K562 (cell line): ENCODE data around the gene ZNF74. TPM values are rescaled to one million over a fixed set of nuclear protein-coding genes. Genes with fewer than 3 reads are reported as not detected.

Experiments
- CBX2 ChIP-seq: fragments of 200-600 bp; sonication (generic); IDR thresholded peaks from one replicate; pipeline ENCODE4 v1.6.1; 2012; ENCODE audit warnings: mild to moderate bottlenecking, low read length, inconsistent platforms; ENCODE audit not compliant: insufficient read depth, poor library complexity, severe bottlenecking
- HOXB6 ChIP-seq: fragments of 250-450 bp; sonication (Bioruptor Pico); IDR thresholded peaks from 2 replicates; pipeline ENCODE4 v1.5.1; 2022; ENCODE audit warnings: mild to moderate bottlenecking, borderline replicate concordance
- PHF20 ChIP-seq: fragments of 450-650 bp; IDR thresholded peaks from 2 replicates; pipeline ENCODE4 v1.6.1; 2018; ENCODE audit not compliant: partially characterized antibody
- POLR2H ChIP-seq: IDR thresholded peaks from 2 replicates; pipeline ENCODE4 v1.6.1; 2016; ENCODE audit warnings: missing genetic modification characterization, low read depth, mild to moderate bottlenecking, control low read depth, missing compliant biosample characterization, moderate library complexity
- SIN3B ChIP-seq: fragments of 450-650 bp; IDR thresholded peaks from 2 replicates; pipeline ENCODE4 v1.6.1; 2017; ENCODE audit warnings: low read depth, mild to moderate bottlenecking, moderate library complexity
- ZFP36 ChIP-seq: fragments of 150-350 bp; IDR thresholded peaks from 2 replicates; pipeline ENCODE4 v1.6.1; 2018; ENCODE audit warnings: low read length, low read depth; ENCODE audit not compliant: partially characterized antibody
- ZFX ChIP-seq: sonication (generic); formaldehyde crosslinking; IDR thresholded peaks from 2 replicates; pipeline ENCODE4 v1.8.0; 2022; ENCODE audit warnings: mild to moderate bottlenecking, missing genetic modification reagents, moderate library complexity
- ZNF140 ChIP-seq: fragments of 250-450 bp; sonication (Bioruptor Pico); IDR thresholded peaks from 2 replicates; pipeline ENCODE4 v1.8.0; 2021; ENCODE audit warnings: moderate library complexity, mild to moderate bottlenecking, inconsistent platforms
- polyA plus RNA-seq, 8 experiments: library from polyadenylated mRNA; depleted of rRNA in 4 of 8; stranded (reverse) in 5 of 8; unstranded in 3 of 8; fragments of >200 nt; fragmentation: Nextera tagmentation in 2 of 8; fragmentation: Illumina TruSeq in 1 of 8; extraction: Ambion mirVana in 2 of 8; extraction: Trizol in 1 of 8; gene quantifications; 2 replicates each; pipeline versions ENCODE4 v1.2.1 to v1.2.3, GENCODE V29; 2011 to 2014; ENCODE audit warnings: inconsistent platforms in 1 of 8, missing spikeins in 1 of 8
- total RNA-seq, 7 experiments: library from RNA; depleted of rRNA in 6 of 7; stranded (reverse); fragments of >200 nt in 6 of 7; fragmentation: Illumina TruSeq in 2 of 7; extraction: Trizol in 2 of 7; gene quantifications; 2 replicates each; pipeline versions ENCODE4 v1.2.1 to v1.2.3, GENCODE V29; 2011 to 2021; ENCODE audit warnings: low replicate concordance in 1 of 7
- TF ChIP-seq, protein P1 (sequence below): fragments of 450-650 bp; IDR thresholded peaks from 2 replicates; pipeline ENCODE4 v1.6.1; 2016; ENCODE audit warnings: low read depth
- TF ChIP-seq, protein P2 (sequence below), 2 experiments: IDR thresholded peaks in 1 of 2; conservative IDR thresholded peaks in 1 of 2; 2 replicates each; pipeline ENCODE4 v1.6.1; 2016; ENCODE audit warnings: low read depth in 2 of 2, mild to moderate bottlenecking in 1 of 2, missing compliant biosample characterization in 1 of 2, missing genetic modification characterization in 1 of 2, moderate library complexity in 1 of 2
- TF ChIP-seq, protein P3 (sequence below): fragments of 450-650 bp; conservative IDR thresholded peaks from 2 replicates; pipeline ENCODE4 v1.6.1; 2016; ENCODE audit warnings: missing genetic modification characterization, low read depth, mild to moderate bottlenecking, missing compliant biosample characterization, moderate library complexity
- TF ChIP-seq, protein P4 (sequence below), 2 experiments: fragments of 450-650 bp in 1 of 2; sonication (generic) in 1 of 2; formaldehyde crosslinking in 1 of 2; IDR thresholded peaks in 1 of 2; conservative IDR thresholded peaks in 1 of 2; 2 replicates each; pipeline versions ENCODE4 v1.6.1 to v1.8.1; 2016 to 2023; ENCODE audit warnings: mild to moderate bottlenecking in 2 of 2, moderate library complexity in 2 of 2, inconsistent platforms in 1 of 2, missing genetic modification reagents in 1 of 2

Gene ZNF74
- total and polyA plus RNA-seq, 9 of the 15 experiments (the other 6 are each of a cell fraction or from before 2014, with no cell fraction given), result 2.4 to 53.5 (median 31.5) TPM

DNA sequence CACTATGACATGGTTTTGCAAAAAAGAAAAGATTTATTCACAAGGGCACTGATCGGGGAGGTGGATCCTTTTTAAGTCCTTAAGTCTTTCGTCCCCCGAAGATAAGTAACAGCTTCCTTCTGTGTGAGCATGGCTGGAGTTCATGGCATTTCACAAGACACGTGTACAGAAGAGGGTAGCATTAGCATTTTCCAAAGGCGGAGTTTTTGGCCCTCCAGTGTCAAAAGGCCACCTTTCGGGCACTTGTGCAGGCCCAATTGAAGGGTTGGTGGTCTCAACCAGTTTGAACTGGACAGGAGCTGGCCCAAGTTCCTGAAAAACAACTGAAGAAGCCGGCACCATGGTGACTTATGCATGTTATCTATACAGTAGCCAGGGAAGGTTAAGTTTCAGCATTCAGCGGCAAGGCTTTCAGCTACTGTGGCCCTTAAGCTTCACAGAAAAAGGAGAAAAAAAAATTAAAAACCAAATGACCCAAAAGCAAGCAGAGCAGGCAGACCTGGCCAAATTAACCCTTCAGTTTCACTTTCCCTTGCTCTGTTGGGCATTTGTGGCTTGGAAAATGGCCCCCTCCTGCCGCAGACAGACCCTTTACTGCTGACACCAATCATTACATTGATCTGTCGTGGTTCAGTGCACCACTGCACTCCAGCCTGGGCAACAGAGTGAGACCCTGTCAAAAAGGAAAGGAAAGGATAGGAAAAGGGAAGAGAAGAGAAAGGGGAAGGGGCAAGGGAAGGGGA is 18.7 kb downstream of the ZNF74 start (continued):
- TF ChIP-seq, protein P1, sequence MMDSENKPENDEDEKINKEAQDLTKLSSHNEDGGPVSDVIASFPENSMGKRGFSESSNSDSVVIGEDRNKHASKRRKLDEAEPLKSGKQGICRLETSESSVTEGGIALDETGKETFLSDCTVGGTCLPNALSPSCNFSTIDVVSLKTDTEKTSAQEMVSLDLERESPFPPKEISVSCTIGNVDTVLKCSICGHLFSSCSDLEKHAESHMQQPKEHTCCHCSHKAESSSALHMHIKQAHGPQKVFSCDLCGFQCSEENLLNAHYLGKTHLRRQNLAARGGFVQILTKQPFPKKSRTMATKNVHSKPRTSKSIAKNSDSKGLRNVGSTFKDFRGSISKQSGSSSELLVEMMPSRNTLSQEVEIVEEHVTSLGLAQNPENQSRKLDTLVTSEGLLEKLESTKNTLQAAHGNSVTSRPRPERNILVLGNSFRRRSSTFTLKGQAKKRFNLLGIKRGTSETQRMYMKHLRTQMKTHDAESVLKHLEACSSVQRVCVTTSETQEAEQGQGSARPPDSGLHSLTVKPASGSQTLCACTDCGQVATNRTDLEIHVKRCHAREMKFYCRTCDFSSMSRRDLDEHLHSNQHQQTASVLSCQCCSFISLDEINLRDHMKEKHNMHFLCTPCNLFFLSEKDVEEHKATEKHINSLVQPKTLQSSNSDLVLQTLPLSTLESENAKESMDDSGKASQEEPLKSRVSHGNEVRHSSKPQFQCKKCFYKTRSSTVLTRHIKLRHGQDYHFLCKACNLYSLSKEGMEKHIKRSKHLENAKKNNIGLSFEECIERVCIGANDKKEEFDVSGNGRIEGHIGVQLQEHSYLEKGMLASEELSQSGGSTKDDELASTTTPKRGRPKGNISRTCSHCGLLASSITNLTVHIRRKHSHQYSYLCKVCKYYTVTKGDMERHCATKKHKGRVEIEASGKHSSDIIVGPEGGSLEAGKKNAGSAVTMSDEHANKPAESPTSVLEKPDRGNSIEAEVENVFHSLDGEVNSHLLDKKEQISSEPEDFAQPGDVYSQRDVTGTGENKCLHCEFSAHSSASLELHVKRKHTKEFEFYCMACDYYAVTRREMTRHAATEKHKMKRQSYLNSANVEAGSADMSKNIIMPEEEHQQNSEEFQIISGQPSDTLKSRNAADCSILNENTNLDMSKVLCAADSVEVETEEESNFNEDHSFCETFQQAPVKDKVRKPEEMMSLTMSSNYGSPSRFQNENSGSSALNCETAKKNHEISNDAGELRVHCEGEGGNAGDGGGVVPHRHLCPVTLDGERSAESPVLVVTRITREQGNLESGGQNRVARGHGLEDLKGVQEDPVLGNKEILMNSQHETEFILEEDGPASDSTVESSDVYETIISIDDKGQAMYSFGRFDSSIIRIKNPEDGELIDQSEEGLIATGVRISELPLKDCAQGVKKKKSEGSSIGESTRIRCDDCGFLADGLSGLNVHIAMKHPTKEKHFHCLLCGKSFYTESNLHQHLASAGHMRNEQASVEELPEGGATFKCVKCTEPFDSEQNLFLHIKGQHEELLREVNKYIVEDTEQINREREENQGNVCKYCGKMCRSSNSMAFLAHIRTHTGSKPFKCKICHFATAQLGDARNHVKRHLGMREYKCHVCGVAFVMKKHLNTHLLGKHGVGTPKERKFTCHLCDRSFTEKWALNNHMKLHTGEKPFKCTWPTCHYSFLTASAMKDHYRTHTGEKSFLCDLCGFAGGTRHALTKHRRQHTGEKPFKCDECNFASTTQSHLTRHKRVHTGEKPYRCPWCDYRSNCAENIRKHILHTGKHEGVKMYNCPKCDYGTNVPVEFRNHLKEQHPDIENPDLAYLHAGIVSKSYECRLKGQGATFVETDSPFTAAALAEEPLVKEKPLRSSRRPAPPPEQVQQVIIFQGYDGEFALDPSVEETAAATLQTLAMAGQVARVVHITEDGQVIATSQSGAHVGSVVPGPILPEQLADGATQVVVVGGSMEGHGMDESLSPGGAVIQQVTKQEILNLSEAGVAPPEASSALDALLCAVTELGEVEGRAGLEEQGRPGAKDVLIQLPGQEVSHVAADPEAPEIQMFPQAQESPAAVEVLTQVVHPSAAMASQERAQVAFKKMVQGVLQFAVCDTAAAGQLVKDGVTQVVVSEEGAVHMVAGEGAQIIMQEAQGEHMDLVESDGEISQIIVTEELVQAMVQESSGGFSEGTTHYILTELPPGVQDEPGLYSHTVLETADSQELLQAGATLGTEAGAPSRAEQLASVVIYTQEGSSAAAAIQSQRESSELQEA, result no peak
- 0 out of 2 replicates have a peak, but pooled peaks have one; percentile 55 for TF ChIP-seq HOXB6 (CRISPR knock-in tag)
- no peak for TF ChIP-seq ZNF140 (CRISPR knock-in tag)
- no peak for TF ChIP-seq CBX2
- TF ChIP-seq, protein P2, sequence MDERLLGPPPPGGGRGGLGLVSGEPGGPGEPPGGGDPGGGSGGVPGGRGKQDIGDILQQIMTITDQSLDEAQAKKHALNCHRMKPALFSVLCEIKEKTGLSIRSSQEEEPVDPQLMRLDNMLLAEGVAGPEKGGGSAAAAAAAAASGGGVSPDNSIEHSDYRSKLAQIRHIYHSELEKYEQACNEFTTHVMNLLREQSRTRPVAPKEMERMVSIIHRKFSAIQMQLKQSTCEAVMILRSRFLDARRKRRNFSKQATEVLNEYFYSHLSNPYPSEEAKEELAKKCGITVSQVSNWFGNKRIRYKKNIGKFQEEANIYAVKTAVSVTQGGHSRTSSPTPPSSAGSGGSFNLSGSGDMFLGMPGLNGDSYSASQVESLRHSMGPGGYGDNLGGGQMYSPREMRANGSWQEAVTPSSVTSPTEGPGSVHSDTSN (CRISPR knock-in tag; IDR thresholded peaks at IDR 0.05; ENCODE audit: low read depth), result no peak
- TF ChIP-seq, protein P2 (tag; conservative IDR thresholded peaks at IDR 0.05; ENCODE audit: low read depth), result peak; percentile 77
- TF ChIP-seq, protein P3, sequence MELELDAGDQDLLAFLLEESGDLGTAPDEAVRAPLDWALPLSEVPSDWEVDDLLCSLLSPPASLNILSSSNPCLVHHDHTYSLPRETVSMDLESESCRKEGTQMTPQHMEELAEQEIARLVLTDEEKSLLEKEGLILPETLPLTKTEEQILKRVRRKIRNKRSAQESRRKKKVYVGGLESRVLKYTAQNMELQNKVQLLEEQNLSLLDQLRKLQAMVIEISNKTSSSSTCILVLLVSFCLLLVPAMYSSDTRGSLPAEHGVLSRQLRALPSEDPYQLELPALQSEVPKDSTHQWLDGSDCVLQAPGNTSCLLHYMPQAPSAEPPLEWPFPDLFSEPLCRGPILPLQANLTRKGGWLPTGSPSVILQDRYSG, result peak; percentile 51; the same call in 1 of the 2 replicates
- peak; percentile 17 for TF ChIP-seq PHF20
- TF ChIP-seq ZFP36, result peak; percentile 12
- TF ChIP-seq, protein P4, sequence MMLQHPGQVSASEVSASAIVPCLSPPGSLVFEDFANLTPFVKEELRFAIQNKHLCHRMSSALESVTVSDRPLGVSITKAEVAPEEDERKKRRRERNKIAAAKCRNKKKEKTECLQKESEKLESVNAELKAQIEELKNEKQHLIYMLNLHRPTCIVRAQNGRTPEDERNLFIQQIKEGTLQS (IDR thresholded peaks at IDR 0.05), result no peak
- TF ChIP-seq, protein P4 (CRISPR knock-in tag; conservative IDR thresholded peaks at IDR 0.05), result no peak
- no peak for TF ChIP-seq SIN3B
- TF ChIP-seq ZFX (CRISPR knock-in tag), result peak; percentile 91
- TF ChIP-seq POLR2H (tag), result no peak
